PC-3 (cell line): ENCODE data around the gene QRICH1. TPM values are rescaled to one million over a fixed set of nuclear protein-coding genes. Genes with fewer than 3 reads are reported as not detected.

ENCODE experiments used
- ATAC-seq: fragments of 200-7000 bp; cut with Tn5 transposase; 2 replicates; pipeline ENCODE4 v1.9.1; 2020; ENCODE audit warnings: mild to moderate bottlenecking, moderate library complexity
- BruUV-seq: library from RNA; stranded (reverse); fragments of 400-500 nt; replicated peaks from 2 replicates; lab custom pipeline; 2021; lab: Mats Ljungman, UMichigan
- CTCF ChIA-PET: fragments of 300-600 bp; sonication (Branson Sonifier 250); formaldehyde crosslinking; loops from one replicate; lab custom pipeline; 2022; ENCODE audit warnings: antibody characterized with exemption; lab: Charles Lee
- POLR2A ChIA-PET: fragments of 300-600 bp; sonication (Branson Sonifier 250); formaldehyde crosslinking; loops from one replicate; lab custom pipeline; 2022; ENCODE audit warnings: antibody characterized with exemption; ENCODE audit not compliant: unreplicated experiment; lab: Charles Lee
- DNase-seq: peaks from one replicate; pipeline ENCODE4 v3.0.0-alpha.2; 2015
- H2AFZ ChIP-seq: fragments of 300-600 bp; sonication (generic); 2 replicates; pipeline ENCODE4 v1.6.0; 2016; ENCODE audit warnings: antibody characterized with exemption, low read length
- H3F3A ChIP-seq: fragments of 300-600 bp; sonication (generic); one replicate; pipeline ENCODE4 v1.6.0; 2017; ENCODE audit warnings: antibody characterized with exemption, low read length, control low read depth, mild to moderate bottlenecking; ENCODE audit not compliant: unreplicated experiment
- H3K27ac ChIP-seq: fragments of 300-600 bp; sonication (generic); 2 replicates; pipeline ENCODE4 v1.5.1; 2016; ENCODE audit warnings: mild to moderate bottlenecking, low read length
- H3K27me3 ChIP-seq: fragments of 300-600 bp; sonication (generic); 2 replicates; pipeline ENCODE4 v1.6.1; 2016; ENCODE audit warnings: low read length, mixed read lengths
- H3K36me3 ChIP-seq: fragments of 300-600 bp; sonication (generic); 2 replicates; pipeline ENCODE4 v1.6.1; 2016; ENCODE audit warnings: low read depth, mixed run types, low read length, mixed read lengths
- H3K4me1 ChIP-seq: fragments of 300-600 bp; sonication (generic); 2 replicates; pipeline ENCODE4 v1.5.1; 2016; ENCODE audit warnings: low read length; ENCODE audit not compliant: insufficient read depth
- H3K4me2 ChIP-seq: fragments of 300-600 bp; sonication (generic); 2 replicates; pipeline ENCODE4 v1.6.0; 2016; ENCODE audit warnings: low read length
- H3K4me3 ChIP-seq: fragments of 300-600 bp; sonication (generic); 2 replicates; pipeline ENCODE4 v1.5.1; 2016; ENCODE audit warnings: mild to moderate bottlenecking, low read length, mixed read lengths
- H3K79me2 ChIP-seq: fragments of 300-600 bp; sonication (generic); 2 replicates; pipeline ENCODE4 v1.6.1; 2017; ENCODE audit warnings: low read length, mixed read lengths
- H3K9ac ChIP-seq: fragments of 300-600 bp; sonication (generic); 2 replicates; pipeline ENCODE4 v1.6.0; 2016; ENCODE audit warnings: mild to moderate bottlenecking, low read length
- H3K9me2 ChIP-seq: fragments of 300-600 bp; sonication (generic); replicated peaks from 2 replicates; pipeline ENCODE4 v1.6.1; 2016; ENCODE audit warnings: mixed run types, low read length, mixed read lengths
- H3K9me3 ChIP-seq: fragments of 300-600 bp; sonication (generic); 2 replicates; pipeline ENCODE4 v1.6.1; 2016; ENCODE audit warnings: low read length, mixed read lengths
- H4K20me1 ChIP-seq: fragments of 300-600 bp; sonication (generic); 2 replicates; pipeline ENCODE4 v1.6.1; 2016; ENCODE audit warnings: low read length, mixed read lengths
- EZH2 ChIP-seq: fragments of 300-600 bp; sonication (generic); IDR thresholded peaks from one replicate; pipeline ENCODE4 v1.6.1; 2017; ENCODE audit warnings: antibody characterized with exemption, mild to moderate bottlenecking, low read length; ENCODE audit not compliant: unreplicated experiment
- EZH2phosphoT487 ChIP-seq: fragments of 300-600 bp; sonication (generic); IDR thresholded peaks from 2 replicates; pipeline ENCODE4 v1.6.1; 2018; ENCODE audit warnings: mild to moderate bottlenecking, antibody characterized with exemption, low read length, borderline replicate concordance
- intact Hi-C: fragments of 100-400 bp; cut with micrococcal nuclease; formaldehyde crosslinking; loops from 2 replicates; pipeline ENCODE4 v1.9.0; 2023
- total RNA-seq: library from RNA; depleted of rRNA; stranded (reverse); fragments of >200 nt; gene quantifications from 2 replicates; pipeline ENCODE4 v1.2.3, GENCODE V29; 2014
- TF ChIP-seq, protein P1 (sequence below): fragments of 300-600 bp; sonication (generic); conservative IDR thresholded peaks from 2 replicates; pipeline ENCODE4 v1.5.1; 2017; ENCODE audit warnings: antibody characterized with exemption, low read depth, mild to moderate bottlenecking, low read length

QRICH1 gene
- total RNA-seq, 1 experiment from 2014 or later = 90.2 TPM

- Histone ChIP-seq H3F3A (peaks cover 7% of the 10 kb centered on the region), H3K79me2 (peaks cover 3% of the 10 kb centered on the region), H2AFZ (no peak overlapping the region), H3K9me3 (no peaks in the 10 kb centered on the region), H3K9me2 (no peaks in the 10 kb centered on the region), H3K4me1 (peaks cover 2% of the 10 kb centered on the region; the same call in 1 of the 2 replicates), H3K9ac (no peak overlapping the region), H3K4me3 (no peak overlapping the region), H3K36me3 (peaks cover 11% of the 10 kb centered on the region; the same call in 1 of the 2 replicates), H3K27me3 (no peaks in the 10 kb centered on the region), H3K4me2 (no peak overlapping the region), H3K27ac (no peak overlapping the region), H4K20me1 (no peaks in the 10 kb centered on the region)
- no peak for TF ChIP-seq EZH2
- intact Hi-C loops = no loop called here
- CTCF ChIA-PET = no interaction called here
- no TSS peak for BruUV-seq
- ATAC-seq = no peak
- DNase-seq = peak; percentile 16
- POLR2A ChIA-PET = interaction anchor here (0.5 kb wide), 1 partner anchor 104 kb away, joined by 4 read pairs; no protein-coding TSS in a partner anchor
Observed at GRCh38 chr3:49124991-49125670, 31.3 kb upstream of the QRICH1 start.

- intact Hi-C loops = no loop called here
- Histone ChIP-seq H2AFZ (no peak overlapping the region), H3K9me3 (no peaks in the 10 kb centered on the region), H3K4me3 (no peak overlapping the region), H3K4me1 (peaks cover 12% of the 10 kb centered on the region), H3K36me3 (peaks cover 11% of the 10 kb centered on the region; the same call in 1 of the 2 replicates), H3F3A (peaks cover 7% of the 10 kb centered on the region), H3K9ac (no peak overlapping the region), H3K79me2 (peaks cover 12% of the 10 kb centered on the region), H3K27me3 (no peaks in the 10 kb centered on the region), H3K9me2 (no peaks in the 10 kb centered on the region), H3K27ac (no peak overlapping the region), H4K20me1 (no peaks in the 10 kb centered on the region), H3K4me2 (no peak overlapping the region)
- no TSS peak for BruUV-seq
- TF ChIP-seq, protein P1, sequence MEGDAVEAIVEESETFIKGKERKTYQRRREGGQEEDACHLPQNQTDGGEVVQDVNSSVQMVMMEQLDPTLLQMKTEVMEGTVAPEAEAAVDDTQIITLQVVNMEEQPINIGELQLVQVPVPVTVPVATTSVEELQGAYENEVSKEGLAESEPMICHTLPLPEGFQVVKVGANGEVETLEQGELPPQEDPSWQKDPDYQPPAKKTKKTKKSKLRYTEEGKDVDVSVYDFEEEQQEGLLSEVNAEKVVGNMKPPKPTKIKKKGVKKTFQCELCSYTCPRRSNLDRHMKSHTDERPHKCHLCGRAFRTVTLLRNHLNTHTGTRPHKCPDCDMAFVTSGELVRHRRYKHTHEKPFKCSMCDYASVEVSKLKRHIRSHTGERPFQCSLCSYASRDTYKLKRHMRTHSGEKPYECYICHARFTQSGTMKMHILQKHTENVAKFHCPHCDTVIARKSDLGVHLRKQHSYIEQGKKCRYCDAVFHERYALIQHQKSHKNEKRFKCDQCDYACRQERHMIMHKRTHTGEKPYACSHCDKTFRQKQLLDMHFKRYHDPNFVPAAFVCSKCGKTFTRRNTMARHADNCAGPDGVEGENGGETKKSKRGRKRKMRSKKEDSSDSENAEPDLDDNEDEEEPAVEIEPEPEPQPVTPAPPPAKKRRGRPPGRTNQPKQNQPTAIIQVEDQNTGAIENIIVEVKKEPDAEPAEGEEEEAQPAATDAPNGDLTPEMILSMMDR = no peak
- no peak for TF ChIP-seq EZH2phosphoT487
- TF ChIP-seq EZH2 = no peak
- POLR2A ChIA-PET = no interaction called here
- DNase-seq (no peak), ATAC-seq (no peak)
- CTCF ChIA-PET = no interaction called here
Observed at GRCh38 chr3:49124203-49124602, 30.3 kb upstream of the QRICH1 start.

DNA sequence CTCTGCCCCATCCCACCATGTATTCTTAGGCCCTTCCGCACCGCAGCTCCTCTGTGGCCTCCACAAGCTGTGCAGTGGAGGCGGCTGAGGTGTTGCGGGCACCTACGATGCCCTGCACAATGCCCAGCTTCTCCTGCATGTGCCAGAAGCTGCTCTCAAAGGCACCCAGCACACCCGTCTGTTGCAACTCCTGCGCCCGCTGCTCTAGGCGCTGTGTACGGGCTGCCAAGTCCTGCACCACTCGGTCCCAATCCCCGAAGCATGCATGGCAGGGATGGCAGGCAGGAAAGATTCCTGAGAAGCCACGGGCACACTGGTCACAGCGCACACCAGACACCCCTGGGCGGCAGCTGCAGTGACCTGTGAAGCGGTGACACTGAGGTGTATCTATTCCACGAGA, 29.8 kb upstream of the QRICH1 start:
- Histone ChIP-seq H3K9ac (no peak overlapping the region), H3K27me3 (no peaks in the 10 kb centered on the region), H3K36me3 (peaks cover 14% of the 10 kb centered on the region; the same call in 1 of the 2 replicates), H3K4me1 (peaks cover 15% of the 10 kb centered on the region), H3K79me2 (peaks cover 17% of the 10 kb centered on the region), H3K9me3 (no peaks in the 10 kb centered on the region), H3K4me2 (no peak overlapping the region), H2AFZ (no peak overlapping the region), H4K20me1 (no peaks in the 10 kb centered on the region), H3K9me2 (no peaks in the 10 kb centered on the region), H3F3A (peaks cover 7% of the 10 kb centered on the region), H3K4me3 (no peak overlapping the region), H3K27ac (no peak overlapping the region)
- intact Hi-C loops = no loop called here
- ChIA-PET CTCF (no interaction called here), POLR2A (no interaction called here)
- no TSS peak for BruUV-seq
- TF ChIP-seq EZH2 (no peak), EZH2phosphoT487 (no peak)
- TF ChIP-seq, protein P1 = no peak
- no peak for ATAC-seq
- DNase-seq = no peak
